ENCODE measurements around the gene CCR3. TPM values are rescaled to one million over a fixed set of nuclear protein-coding genes. Genes with fewer than 3 reads are reported as not detected.

The CCR3 gene
- total RNA-seq, 2 donors from 2014 or later = not detected

- TF ChIP-seq, protein P1, sequence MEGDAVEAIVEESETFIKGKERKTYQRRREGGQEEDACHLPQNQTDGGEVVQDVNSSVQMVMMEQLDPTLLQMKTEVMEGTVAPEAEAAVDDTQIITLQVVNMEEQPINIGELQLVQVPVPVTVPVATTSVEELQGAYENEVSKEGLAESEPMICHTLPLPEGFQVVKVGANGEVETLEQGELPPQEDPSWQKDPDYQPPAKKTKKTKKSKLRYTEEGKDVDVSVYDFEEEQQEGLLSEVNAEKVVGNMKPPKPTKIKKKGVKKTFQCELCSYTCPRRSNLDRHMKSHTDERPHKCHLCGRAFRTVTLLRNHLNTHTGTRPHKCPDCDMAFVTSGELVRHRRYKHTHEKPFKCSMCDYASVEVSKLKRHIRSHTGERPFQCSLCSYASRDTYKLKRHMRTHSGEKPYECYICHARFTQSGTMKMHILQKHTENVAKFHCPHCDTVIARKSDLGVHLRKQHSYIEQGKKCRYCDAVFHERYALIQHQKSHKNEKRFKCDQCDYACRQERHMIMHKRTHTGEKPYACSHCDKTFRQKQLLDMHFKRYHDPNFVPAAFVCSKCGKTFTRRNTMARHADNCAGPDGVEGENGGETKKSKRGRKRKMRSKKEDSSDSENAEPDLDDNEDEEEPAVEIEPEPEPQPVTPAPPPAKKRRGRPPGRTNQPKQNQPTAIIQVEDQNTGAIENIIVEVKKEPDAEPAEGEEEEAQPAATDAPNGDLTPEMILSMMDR (conservative IDR thresholded peaks at IDR 0.05) = no peak
- no peaks in the 10 kb centered on the region for H3K27me3 Mint-ChIP-seq (ENCODE audit: insufficient read depth)
- WGBS, 2 experiments (ENCODE audit: insufficient coverage in 1 of 2, insufficient read length in 1 of 2) = 90 to 96% methylated on average over 4 to 5 of the region's 5 CpGs
These were observed 38.0 kb downstream of the CCR3 start for GRCh38 chr3:46280105-46280797.

GRCh38 chr3:46281551-46281950, 39.3 kb downstream of the CCR3 start:
- Mint-ChIP-seq H3K36me3 (ENCODE audit: low read depth) (no peaks in the 10 kb centered on the region), H3K27ac (no peak overlapping the region), H3K9me3 (peaks cover 23% of the 10 kb centered on the region), H3K4me3 (no peak overlapping the region), H3K4me1 (no peaks in the 10 kb centered on the region), H3K27me3 (ENCODE audit: insufficient read depth) (no peaks in the 10 kb centered on the region)
- Histone ChIP-seq H3K36me3 (ENCODE audit: control insufficient read depth, insufficient read depth, low read length) (no peaks in the 10 kb centered on the region), H3K4me1 (ENCODE audit: control insufficient read depth, insufficient read depth, low read length) (no peaks in the 10 kb centered on the region), H3K27me3 (ENCODE audit: control insufficient read depth, insufficient read depth, low read length, poor library complexity, severe bottlenecking) (no peaks in the 10 kb centered on the region), H3K9ac (ENCODE audit: extremely low read depth, low read length, poor library complexity, severe bottlenecking) (no peak overlapping the region), H3K9me3 (ENCODE audit: control insufficient read depth, low read length) (peaks cover 8% of the 10 kb centered on the region), H3K4me3 (ENCODE audit: low read length) (no peak overlapping the region), H3K27ac (ENCODE audit: low read depth, low read length) (no peak overlapping the region)
- TF ChIP-seq, protein P1 (conservative IDR thresholded peaks at IDR 0.05) = no peak
- no peak for DNase-seq
- 88 to 96% methylated on average over 1 of the region's 1 CpG for WGBS, 2 experiments (ENCODE audit: insufficient coverage in 1 of 2, insufficient read length in 1 of 2)

More at GRCh38 chr3:46280105-46280797, 38.0 kb downstream of the CCR3 start:
- Mint-ChIP-seq H3K36me3 (ENCODE audit: low read depth) (no peaks in the 10 kb centered on the region), H3K9me3 (peaks cover 23% of the 10 kb centered on the region), H3K27ac (no peak overlapping the region), H3K4me3 (no peak overlapping the region), H3K4me1 (no peaks in the 10 kb centered on the region)
- H3K4me3 ChIP-seq (ENCODE audit: low read length) = no peak overlapping the region
- H3K9ac ChIP-seq (ENCODE audit: extremely low read depth, low read length, poor library complexity, severe bottlenecking) = no peak overlapping the region
- peaks cover 8% of the 10 kb centered on the region for H3K9me3 ChIP-seq (ENCODE audit: control insufficient read depth, low read length)
- no peak overlapping the region for H3K27ac ChIP-seq (ENCODE audit: low read depth, low read length)
- DNase-seq = no peak
- H3K27me3 ChIP-seq (ENCODE audit: control insufficient read depth, insufficient read depth, low read length, poor library complexity, severe bottlenecking) = no peaks in the 10 kb centered on the region
- no peaks in the 10 kb centered on the region for H3K36me3 ChIP-seq (ENCODE audit: control insufficient read depth, insufficient read depth, low read length)
- no peaks in the 10 kb centered on the region for H3K4me1 ChIP-seq (ENCODE audit: control insufficient read depth, insufficient read depth, low read length)

DNA sequence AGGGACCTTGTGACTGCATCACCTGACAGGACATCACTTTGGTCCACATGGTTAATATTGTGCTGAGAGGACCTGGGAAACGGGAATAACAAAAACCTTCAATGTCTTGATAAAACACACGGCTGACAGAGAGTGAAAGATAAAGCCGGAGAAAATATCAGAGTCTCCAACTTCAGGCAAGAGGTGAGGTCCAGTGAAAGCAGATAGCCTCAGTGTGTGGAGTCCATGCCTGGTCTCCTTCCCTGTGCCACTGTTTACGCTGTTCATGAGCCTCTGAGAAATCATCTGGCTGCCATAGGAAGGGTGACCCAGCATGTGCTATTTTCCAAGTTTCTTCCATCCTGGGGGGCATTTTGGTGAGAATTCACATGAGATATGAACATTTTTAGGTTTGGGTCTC, 39.8 kb downstream of the CCR3 start:
- DNase-seq = no peak
- H3K27ac Mint-ChIP-seq = no peak overlapping the region
- no peak overlapping the region for H3K9ac ChIP-seq (ENCODE audit: extremely low read depth, low read length, poor library complexity, severe bottlenecking)
- no peaks in the 10 kb centered on the region for H3K36me3 ChIP-seq (ENCODE audit: control insufficient read depth, insufficient read depth, low read length)
- H3K27me3 Mint-ChIP-seq (ENCODE audit: insufficient read depth) = no peaks in the 10 kb centered on the region
- H3K9me3 Mint-ChIP-seq = peaks cover 23% of the 10 kb centered on the region
- no peaks in the 10 kb centered on the region for H3K4me1 Mint-ChIP-seq
- H3K36me3 Mint-ChIP-seq (ENCODE audit: low read depth) = no peaks in the 10 kb centered on the region
- 93 to 100% methylated on average over 3 to 4 of the region's 4 CpGs for WGBS, 2 experiments (ENCODE audit: insufficient coverage in 1 of 2, insufficient read length in 1 of 2)
- H3K4me3 Mint-ChIP-seq = no peak overlapping the region
- H3K27me3 ChIP-seq (ENCODE audit: control insufficient read depth, insufficient read depth, low read length, poor library complexity, severe bottlenecking) = no peaks in the 10 kb centered on the region
- TF ChIP-seq, protein P1 (conservative IDR thresholded peaks at IDR 0.05) = no peak
- H3K27ac ChIP-seq (ENCODE audit: low read depth, low read length) = no peak overlapping the region
- peaks cover 8% of the 10 kb centered on the region for H3K9me3 ChIP-seq (ENCODE audit: control insufficient read depth, low read length)
- H3K4me1 ChIP-seq (ENCODE audit: control insufficient read depth, insufficient read depth, low read length) = no peaks in the 10 kb centered on the region
- no peak overlapping the region for H3K4me3 ChIP-seq (ENCODE audit: low read length)

Measured in endodermal cell (in vitro differentiated cells).